NOMO-1 treated with dmso at 0.1 percent for 144 hours (cell line): ENCODE data around the gene PIAS3.

ENCODE experiments used
- DNase-seq: peaks from one replicate; lab custom pipeline; 2025; ENCODE audit not compliant: unreplicated experiment; lab: John Stamatoyannopoulos, UW

PIAS3 gene

GRCh38 chr1:145858901-145859490 is at the start of gene PIAS3:
Gene PIAS3, minus strand, starts transcription at chr1:145859081. Its CDS starts 91 bp downstream, at chr1:145858990.
- peak; percentile 91 for DNase-seq

- DNase-seq = no peak
These were observed 49.8 kb upstream of the PIAS3 start for GRCh38 chr1:145908653-145909052.

- DNase-seq = no peak
These were observed 48.3 kb upstream of the PIAS3 start for GRCh38 chr1:145906954-145907753.

DNA sequence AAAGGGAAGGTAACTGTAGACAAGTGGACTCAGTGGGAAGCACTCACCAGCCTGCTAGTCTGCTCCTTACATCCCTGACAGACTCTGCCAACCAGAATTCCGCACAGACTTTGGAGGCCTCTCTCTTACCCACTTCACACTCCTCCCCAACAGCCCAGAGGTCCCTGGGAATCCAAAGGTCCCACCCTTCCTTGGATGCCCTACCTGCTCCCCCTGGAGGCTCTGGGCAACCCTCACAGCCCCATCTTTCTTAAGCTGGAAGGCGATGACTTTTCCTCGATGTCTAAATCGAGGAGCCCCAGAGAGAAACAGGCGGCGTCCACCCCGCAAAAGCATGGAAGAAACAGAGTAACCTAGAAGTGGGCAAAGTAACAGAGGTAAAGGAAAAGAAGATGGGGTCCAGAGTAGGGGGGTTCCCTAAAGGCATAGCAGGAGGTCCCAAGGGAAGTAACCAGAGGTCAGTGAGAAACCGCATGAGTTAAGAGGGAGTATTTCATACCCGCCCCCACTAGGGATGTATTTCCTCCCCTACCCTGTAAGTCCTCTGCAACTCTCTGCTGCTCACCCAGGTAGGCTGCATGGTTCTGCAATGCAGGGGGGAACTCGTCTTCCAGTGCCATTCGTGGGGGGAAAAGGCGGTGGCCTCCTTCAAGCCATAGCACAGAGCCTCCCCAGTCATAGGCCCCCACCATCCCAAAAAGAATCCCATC is 42.6 kb upstream of the PIAS3 start:
- DNase-seq = no peak

GRCh38 chr1:145898756-145899155 is 39.9 kb upstream of the PIAS3 start:
- DNase-seq = no peak

DNA sequence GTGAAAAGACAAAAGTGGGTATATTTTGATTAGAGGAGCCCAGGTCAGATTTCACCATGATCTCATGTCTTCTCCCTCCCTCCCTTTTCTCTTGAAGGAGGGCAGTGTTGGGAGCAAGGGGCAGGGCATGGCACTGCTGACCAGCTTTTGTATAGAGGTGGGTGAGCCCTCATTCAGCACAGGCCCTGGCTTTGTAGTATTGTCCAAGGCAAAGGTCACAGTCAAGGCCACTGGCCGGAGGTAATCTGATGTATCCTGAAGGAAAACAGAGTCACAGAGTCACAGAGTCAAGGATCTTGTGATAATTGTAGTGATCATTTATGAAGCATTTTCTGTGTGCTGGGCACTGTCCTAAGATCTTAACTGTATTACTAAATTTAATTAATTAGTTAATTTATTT is 39.1 kb upstream of the PIAS3 start:
- no peak for DNase-seq

GRCh38 chr1:145895471-145895870 is 36.6 kb upstream of the PIAS3 start:
- no peak for DNase-seq

DNA sequence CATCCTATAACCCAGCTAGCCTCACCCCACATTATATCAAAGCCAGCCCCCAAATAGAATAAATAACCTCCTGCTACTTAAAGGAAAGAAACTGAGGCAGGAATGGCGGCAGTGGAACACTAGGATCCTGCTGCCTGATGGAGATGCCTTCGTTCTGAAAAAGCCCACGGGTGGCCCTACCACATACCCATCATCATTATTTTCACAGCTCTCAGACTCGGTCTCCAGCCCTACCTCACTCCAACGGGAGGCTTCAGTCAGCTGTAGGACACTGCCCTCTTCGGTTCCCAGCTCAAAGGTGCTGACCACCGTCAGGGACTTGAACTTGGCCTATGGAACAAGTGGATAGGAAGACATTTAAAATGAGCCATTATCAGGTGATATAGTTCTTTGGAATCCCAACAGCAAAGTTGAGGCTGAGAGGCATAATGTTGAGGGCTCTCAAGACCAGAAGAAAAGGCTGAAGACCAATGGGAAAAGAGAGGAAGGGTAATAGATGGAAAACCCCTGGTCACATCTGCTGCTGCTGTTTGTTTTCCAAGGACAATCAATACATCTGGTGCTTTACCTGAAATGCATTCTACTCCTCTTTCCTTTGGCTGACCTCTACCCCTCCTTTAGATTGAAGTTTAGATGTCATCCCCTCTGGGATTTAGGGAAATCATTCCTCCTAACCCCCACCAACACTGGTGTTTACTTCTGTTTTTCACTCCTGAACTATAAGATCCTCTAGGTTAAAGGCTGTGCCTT is 34.6 kb upstream of the PIAS3 start:
- no peak for DNase-seq

GRCh38 chr1:145892486-145893087 is 33.7 kb upstream of the PIAS3 start:
- DNase-seq = no peak

GRCh38 chr1:145891587-145892485 is 33.0 kb upstream of the PIAS3 start:
- no peak for DNase-seq

GRCh38 chr1:145891143-145891542 is 32.3 kb upstream of the PIAS3 start:
- no peak for DNase-seq

DNA sequence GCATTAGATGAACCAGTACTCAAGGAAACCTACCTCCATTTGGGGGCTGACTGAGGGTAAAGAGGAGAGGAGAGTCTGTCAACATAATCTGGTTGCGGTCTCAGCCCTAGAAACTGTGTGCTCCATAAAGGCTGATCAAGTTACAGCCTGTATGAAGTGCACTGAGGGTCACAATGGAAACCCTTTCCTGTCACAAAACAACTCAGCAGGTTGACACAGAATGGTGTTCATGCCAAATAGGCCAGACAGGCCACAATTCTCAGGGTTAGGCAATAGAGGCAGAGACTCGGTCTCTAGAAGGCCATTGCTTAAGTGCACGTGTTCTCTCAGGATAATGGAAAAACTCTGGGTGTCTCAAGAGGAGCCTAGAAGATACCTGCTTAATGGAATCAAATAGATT is 30.8 kb upstream of the PIAS3 start:
- no peak for DNase-seq

DNA sequence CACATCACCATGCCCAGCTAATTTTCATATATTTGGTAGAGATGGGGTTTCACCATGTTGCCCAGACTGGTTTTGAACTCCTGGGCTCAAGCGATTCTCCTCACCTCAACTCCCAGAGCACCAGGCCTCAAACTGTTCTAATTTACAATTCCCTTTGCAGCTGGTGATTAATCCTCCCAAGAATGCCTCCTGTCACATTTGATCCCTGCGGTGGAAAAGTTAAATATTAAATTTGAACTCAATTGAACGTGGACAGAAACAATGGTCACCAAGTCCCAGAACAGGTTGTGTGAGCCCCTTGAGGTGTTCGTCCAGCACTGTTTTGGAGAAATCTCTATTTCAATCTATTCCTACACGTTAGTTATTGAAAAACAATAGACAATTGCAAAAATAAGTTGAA is 28.8 kb upstream of the PIAS3 start:
- no peak for DNase-seq

DNA sequence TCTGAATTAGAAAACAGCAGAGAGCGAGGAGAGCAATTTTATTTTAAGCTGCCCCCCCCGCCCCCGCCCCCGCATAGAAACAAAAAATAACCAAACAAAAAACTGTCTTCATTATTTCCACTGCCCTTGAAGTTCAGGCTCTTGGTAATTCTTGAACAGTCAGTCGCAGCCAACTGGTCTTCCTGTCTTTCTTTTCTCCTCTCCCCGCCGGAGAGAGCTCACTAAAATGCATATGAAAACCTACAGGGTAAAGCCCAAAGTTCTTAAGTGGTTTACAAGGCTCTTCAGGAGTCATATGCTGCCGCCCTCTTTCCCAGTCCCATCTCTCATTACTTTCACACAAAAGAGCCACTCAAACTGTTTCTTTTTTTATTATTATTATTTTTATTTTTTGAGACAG is 27.9 kb upstream of the PIAS3 start:
- DNase-seq = no peak

GRCh38 chr1:145886390-145886789 is 27.5 kb upstream of the PIAS3 start:
- DNase-seq = no peak

- DNase-seq = peak; percentile 41
These were observed 26.9 kb upstream of the PIAS3 start, which contains the start of gene ANKRD35 for GRCh38 chr1:145885738-145886287. Gene ANKRD35, minus strand, starts transcription at chr1:145885866. Its CDS starts 108 bp downstream, at chr1:145885758.

DNA sequence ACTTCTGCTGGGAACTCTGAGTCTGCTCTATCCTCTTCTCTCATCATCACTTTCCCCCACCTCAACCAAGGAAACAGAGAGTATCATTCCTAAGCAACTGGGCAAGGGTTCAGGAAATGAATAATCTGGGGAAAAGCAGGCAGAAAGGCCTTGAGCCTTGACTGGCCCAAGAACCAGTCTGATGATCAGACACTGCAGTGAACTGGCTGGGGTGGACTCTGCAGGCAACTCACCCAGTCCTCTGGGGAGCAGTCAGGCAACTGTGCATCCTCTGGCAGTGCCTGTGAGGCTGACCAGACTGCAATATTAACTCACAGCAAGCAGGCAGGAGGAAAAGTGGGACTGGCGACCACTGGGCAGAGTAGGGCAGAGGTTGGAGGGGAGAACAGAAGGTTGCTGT is 25.8 kb upstream of the PIAS3 start:
- no peak for DNase-seq

- DNase-seq = no peak
These were observed 20.9 kb upstream of the PIAS3 start for GRCh38 chr1:145879775-145880174.

DNA sequence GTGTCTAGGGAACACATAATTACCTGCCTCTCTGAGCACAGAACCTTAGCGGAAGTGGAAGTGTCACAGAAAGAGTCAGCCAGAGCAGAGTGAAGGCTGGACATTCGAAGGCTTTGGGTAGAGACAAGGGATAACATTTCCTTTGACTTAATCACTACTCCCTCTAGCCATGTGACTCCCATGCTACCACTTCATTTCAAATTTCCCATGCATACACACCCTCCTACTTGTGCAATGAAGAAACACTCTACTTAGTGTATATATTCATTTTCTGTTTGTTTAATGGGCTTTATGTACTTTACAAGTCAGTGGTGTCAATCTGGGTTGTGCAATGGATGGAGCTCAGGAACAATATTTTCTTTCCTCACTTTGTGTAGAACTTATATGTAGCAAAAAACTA is 19.8 kb upstream of the PIAS3 start:
- DNase-seq = no peak
